CD4-positive, CD25-positive, alpha-beta regulatory T cell (primary cell): ENCODE measurements around the gene RTN4RL1. TPM values are rescaled to one million over a fixed set of nuclear protein-coding genes. Genes with fewer than 3 reads are reported as not detected.

Experiments
- ATAC-seq, 2 donors: fragments of 150-1000 bp; cut with Tn5 transposase; one replicate each; pipeline ENCODE4 v1.10.0; 2021; ENCODE audit warnings: low read depth in 2 of 2, moderate number of reproducible peaks in 2 of 2, moderate library complexity in 1 of 2
- DNase-seq, 3 donors: peaks; one replicate each; pipeline versions ENCODE4 v3.0.0 to v3.0.0-alpha.2; 2012 to 2022; ENCODE audit warnings: mixed read lengths in 1 of 3
- H3K27ac ChIP-seq: one replicate; pipeline ENCODE4 v1.7.0; 2013; ENCODE audit warnings: mild to moderate bottlenecking, low read length; ENCODE audit not compliant: insufficient read depth, poor library complexity, severe bottlenecking
- H3K27me3 ChIP-seq: one replicate; pipeline ENCODE4 v1.7.0; 2013; ENCODE audit warnings: low read length; ENCODE audit not compliant: control insufficient read depth, insufficient read depth
- H3K36me3 ChIP-seq: one replicate; pipeline ENCODE4 v1.7.0; 2013; ENCODE audit warnings: mild to moderate bottlenecking, low read length, moderate library complexity; ENCODE audit not compliant: control insufficient read depth, insufficient read depth
- H3K4me1 ChIP-seq: 2 replicates; pipeline ENCODE4 v1.7.0; 2013; ENCODE audit warnings: mild to moderate bottlenecking, low read length; ENCODE audit not compliant: insufficient read depth, control insufficient read depth, poor library complexity, severe bottlenecking
- H3K4me3 ChIP-seq: one replicate; pipeline ENCODE4 v1.7.0; 2013; ENCODE audit warnings: low read depth, mild to moderate bottlenecking, low read length, moderate library complexity
- H3K9me3 ChIP-seq, 2 experiments: 1 replicate in 1 of 2; 2 replicates in 1 of 2; pipeline ENCODE4 v1.7.0; 2013; ENCODE audit warnings: low read length in 2 of 2, mild to moderate bottlenecking in 1 of 2, moderate library complexity in 1 of 2; ENCODE audit not compliant: control insufficient read depth in 2 of 2
- H3K27ac Mint-ChIP-seq, 3 donors: one replicate each; pipeline ENCODE4 v1.8.0; 2020 to 2022; ENCODE audit warnings: mild to moderate bottlenecking in 3 of 3, mixed read lengths in 3 of 3, moderate library complexity in 2 of 3
- H3K27me3 Mint-ChIP-seq: one replicate; pipeline ENCODE4 v1.8.0; 2022; ENCODE audit warnings: mild to moderate bottlenecking, mixed read lengths
- H3K36me3 Mint-ChIP-seq: one replicate; pipeline ENCODE4 v1.8.0; 2020; ENCODE audit warnings: mixed read lengths
- H3K4me1 Mint-ChIP-seq, 4 donors: one replicate each; pipeline ENCODE4 v1.8.0; 2020 to 2022; ENCODE audit warnings: mixed read lengths in 4 of 4, mild to moderate bottlenecking in 1 of 4
- H3K4me3 Mint-ChIP-seq, 4 donors: one replicate each; pipeline ENCODE4 v1.8.0; 2020 to 2022; ENCODE audit warnings: mild to moderate bottlenecking in 4 of 4, mixed read lengths in 4 of 4, moderate library complexity in 3 of 4
- H3K9me3 Mint-ChIP-seq, 7 donors: one replicate each; pipeline ENCODE4 v1.8.0; 2020 to 2022; ENCODE audit warnings: mixed read lengths in 7 of 7, mild to moderate bottlenecking in 3 of 7, moderate library complexity in 2 of 7
- polyA plus RNA-seq, 4 donors: library from polyadenylated mRNA; unstranded; fragments of 300-500 nt; fragmentation: Illumina TruSeq; gene quantifications; one replicate each; pipeline ENCODE4 v1.2.3, GENCODE V29; 2021
- total RNA-seq: library from RNA; stranded (reverse); gene quantifications from one replicate; pipeline ENCODE4 v1.2.3, GENCODE V29; 2022

The RTN4RL1 gene, protein sequence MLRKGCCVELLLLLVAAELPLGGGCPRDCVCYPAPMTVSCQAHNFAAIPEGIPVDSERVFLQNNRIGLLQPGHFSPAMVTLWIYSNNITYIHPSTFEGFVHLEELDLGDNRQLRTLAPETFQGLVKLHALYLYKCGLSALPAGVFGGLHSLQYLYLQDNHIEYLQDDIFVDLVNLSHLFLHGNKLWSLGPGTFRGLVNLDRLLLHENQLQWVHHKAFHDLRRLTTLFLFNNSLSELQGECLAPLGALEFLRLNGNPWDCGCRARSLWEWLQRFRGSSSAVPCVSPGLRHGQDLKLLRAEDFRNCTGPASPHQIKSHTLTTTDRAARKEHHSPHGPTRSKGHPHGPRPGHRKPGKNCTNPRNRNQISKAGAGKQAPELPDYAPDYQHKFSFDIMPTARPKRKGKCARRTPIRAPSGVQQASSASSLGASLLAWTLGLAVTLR
- total RNA-seq (0.35 TPM), polyA plus RNA-seq (under 1 TPM in 2 of 4 donors, not detected in 2; 0.14 to 0.28 TPM)

- Mint-ChIP-seq H3K4me3 (peak within 1 kb of the TSS; percentile 81 to 92 (median 86)), H3K9me3 (no peaks in the 10 kb centered on the region), H3K4me1 (peaks cover 0 to 19% (median 4%) of the 10 kb centered on the region in 4 donors), H3K36me3 (no peaks in the 10 kb centered on the region), H3K27ac (peak within 1 kb of the TSS in 1 of 3 donors; percentile 38), H3K27me3 (peaks cover 73% of the 10 kb centered on the region)
- DNase-seq, result peak; percentile 61 to 86 (median 67)
- ATAC-seq, result peak; percentile 37 to 50
- Histone ChIP-seq H3K9me3 (no peaks in the 10 kb centered on the region), H3K4me1 (peaks cover 40% of the 10 kb centered on the region), H3K4me3 (no peak within 1 kb of the TSS), H3K36me3 (no peaks in the 10 kb centered on the region), H3K27ac (no peak within 1 kb of the TSS), H3K27me3 (peaks cover 7% of the 10 kb centered on the region)
Observed at GRCh38 chr17:2025220-2025621, at the start of gene RTN4RL1. Gene RTN4RL1, minus strand, starts transcription at chr17:2025334. Its CDS starts 469 bp downstream, at chr17:2024865.

DNA sequence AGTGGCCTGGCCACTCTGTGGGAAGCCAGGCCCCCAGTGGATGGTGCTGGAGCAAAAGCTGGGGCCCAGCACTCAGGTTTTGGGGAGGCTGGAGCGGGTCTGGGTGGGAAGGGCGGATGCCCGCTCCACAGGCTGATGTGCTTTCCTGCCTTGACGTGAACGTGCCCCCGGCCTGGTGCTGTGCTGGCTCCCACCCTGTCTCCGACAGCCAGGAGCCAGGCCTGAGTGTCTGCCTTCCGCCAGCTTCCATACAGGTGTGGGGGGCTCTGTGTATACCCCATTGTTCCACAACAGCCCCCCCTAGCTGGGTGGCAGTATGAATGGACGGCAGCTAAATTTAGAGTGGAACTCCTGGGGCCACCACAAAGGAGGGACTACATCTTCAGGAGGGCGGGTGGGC, 49.8 kb upstream of the RTN4RL1 start:
- no peak overlapping the region for H3K4me3 ChIP-seq
- DNase-seq (no peak), ATAC-seq (no peak)
- peaks cover 39% of the 10 kb centered on the region for H3K36me3 ChIP-seq
- H3K4me1 ChIP-seq, result peaks cover 13% of the 10 kb centered on the region
- H3K27ac Mint-ChIP-seq, result no peak overlapping the region
- no peak overlapping the region for H3K4me3 Mint-ChIP-seq
- no peaks in the 10 kb centered on the region for H3K27me3 ChIP-seq
- H3K9me3 Mint-ChIP-seq, result no peaks in the 10 kb centered on the region
- peaks cover 55% of the 10 kb centered on the region for H3K36me3 Mint-ChIP-seq
- no peaks in the 10 kb centered on the region for H3K9me3 ChIP-seq
- H3K4me1 Mint-ChIP-seq, result peaks cover 0 to 15% (median 11%) of the 10 kb centered on the region in 4 donors
- H3K27me3 Mint-ChIP-seq, result peaks cover 11% of the 10 kb centered on the region
- no peak overlapping the region for H3K27ac ChIP-seq

GRCh38 chr17:2071455-2072281, 46.5 kb upstream of the RTN4RL1 start:
- Mint-ChIP-seq H3K4me3 (peak overlapping the region in 1 of 4 donors; percentile 65), H3K9me3 (no peaks in the 10 kb centered on the region), H3K36me3 (peaks cover 55% of the 10 kb centered on the region), H3K27me3 (peaks cover 11% of the 10 kb centered on the region), H3K27ac (no peak overlapping the region), H3K4me1 (peaks cover 0 to 22% (median 11%) of the 10 kb centered on the region in 4 donors)
- H3K4me3 ChIP-seq, result no peak overlapping the region
- no peaks in the 10 kb centered on the region for H3K27me3 ChIP-seq
- DNase-seq, result no peak
- peaks cover 15% of the 10 kb centered on the region for H3K4me1 ChIP-seq
- ATAC-seq, result no peak
- no peak overlapping the region for H3K27ac ChIP-seq
- no peaks in the 10 kb centered on the region for H3K9me3 ChIP-seq
- H3K36me3 ChIP-seq, result peaks cover 39% of the 10 kb centered on the region

DNA sequence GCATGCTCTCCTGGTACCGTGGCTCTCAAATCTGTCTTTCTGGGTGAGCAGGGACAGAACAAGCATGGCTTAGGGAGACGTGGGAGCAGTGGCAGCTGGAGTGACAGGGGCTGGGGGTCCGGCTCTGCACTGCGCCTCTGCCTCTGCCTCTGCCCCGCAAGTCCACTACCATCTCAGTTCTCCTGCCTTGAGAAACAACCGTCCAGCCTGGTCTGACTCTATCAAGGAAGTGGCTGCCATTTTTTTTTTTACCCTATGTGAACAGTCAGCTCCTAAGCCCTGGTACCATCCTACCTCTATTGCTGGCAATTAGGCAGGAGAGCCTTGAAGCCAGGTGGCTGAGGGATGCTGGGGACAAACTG, 45.9 kb upstream of the RTN4RL1 start:
- H3K36me3 Mint-ChIP-seq, result peaks cover 54% of the 10 kb centered on the region
- Histone ChIP-seq H3K4me3 (no peak overlapping the region), H3K27me3 (no peaks in the 10 kb centered on the region), H3K27ac (no peak overlapping the region), H3K4me1 (peaks cover 15% of the 10 kb centered on the region), H3K36me3 (peaks cover 41% of the 10 kb centered on the region), H3K9me3 (no peaks in the 10 kb centered on the region)
- ATAC-seq (no peak), DNase-seq (no peak)
- H3K9me3 Mint-ChIP-seq, result no peaks in the 10 kb centered on the region
- H3K4me3 Mint-ChIP-seq, result peak overlapping the region in 1 of 4 donors; percentile 65
- H3K4me1 Mint-ChIP-seq, result peaks cover 0 to 22% (median 11%) of the 10 kb centered on the region in 4 donors
- H3K27ac Mint-ChIP-seq, result peak overlapping the region in 1 of 3 donors; percentile 90
- H3K27me3 Mint-ChIP-seq, result peaks cover 11% of the 10 kb centered on the region

DNA sequence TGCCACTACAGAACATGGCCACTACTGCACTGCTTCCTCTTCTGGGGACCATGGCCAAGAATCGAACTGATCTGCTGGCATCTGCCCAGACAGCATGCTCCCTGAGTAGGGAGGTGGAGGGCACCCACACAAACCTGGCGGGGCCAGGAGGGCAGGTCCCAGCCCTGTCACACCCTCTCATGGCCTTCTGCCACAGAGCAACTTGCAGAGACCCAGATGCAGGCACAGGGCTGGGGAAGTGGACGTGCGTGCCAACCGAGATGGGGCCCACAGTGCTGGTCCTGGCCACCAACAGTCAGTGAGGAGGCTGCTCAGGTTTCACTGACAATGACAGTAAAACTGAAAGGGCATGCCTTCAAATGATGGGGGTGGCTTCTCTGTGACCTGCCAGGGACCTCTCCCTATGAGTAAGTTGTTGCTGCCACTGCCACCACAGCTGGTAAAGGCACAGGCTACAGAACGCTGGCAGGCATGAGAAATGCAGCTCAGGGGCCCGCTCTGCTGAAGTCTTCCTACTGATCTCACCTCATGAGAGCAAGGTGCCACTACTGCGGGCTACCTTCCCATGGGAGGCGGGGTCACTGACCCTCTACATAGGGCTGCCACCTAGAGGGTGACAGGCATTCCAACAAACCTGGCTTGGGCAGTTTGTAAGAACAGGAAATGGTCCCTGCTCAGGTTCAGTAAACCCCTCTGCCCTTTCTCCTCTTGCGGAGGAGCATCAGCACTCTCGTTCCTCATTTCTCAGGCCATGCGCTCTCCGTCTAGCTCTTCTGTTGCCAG, 45.3 kb upstream of the RTN4RL1 start:
- H3K27ac ChIP-seq, result no peak overlapping the region
- H3K4me1 Mint-ChIP-seq, result peaks cover 0 to 21% (median 11%) of the 10 kb centered on the region in 4 donors
- peaks cover 59% of the 10 kb centered on the region for H3K36me3 Mint-ChIP-seq
- peak; percentile 84 for ATAC-seq
- H3K27me3 ChIP-seq, result no peaks in the 10 kb centered on the region
- H3K4me3 ChIP-seq, result no peak overlapping the region
- peak in 2 of 3 donors; percentile 31 to 90 for DNase-seq
- H3K27ac Mint-ChIP-seq, result peak overlapping the region; percentile 47 to 90 (median 55)
- peaks cover 47% of the 10 kb centered on the region for H3K36me3 ChIP-seq
- peaks cover 15% of the 10 kb centered on the region for H3K4me1 ChIP-seq
- no peaks in the 10 kb centered on the region for H3K9me3 ChIP-seq
- H3K4me3 Mint-ChIP-seq, result peak overlapping the region in 2 of 4 donors; percentile 41 to 65
- H3K9me3 Mint-ChIP-seq, result no peaks in the 10 kb centered on the region
- peaks cover 11% of the 10 kb centered on the region for H3K27me3 Mint-ChIP-seq

DNA sequence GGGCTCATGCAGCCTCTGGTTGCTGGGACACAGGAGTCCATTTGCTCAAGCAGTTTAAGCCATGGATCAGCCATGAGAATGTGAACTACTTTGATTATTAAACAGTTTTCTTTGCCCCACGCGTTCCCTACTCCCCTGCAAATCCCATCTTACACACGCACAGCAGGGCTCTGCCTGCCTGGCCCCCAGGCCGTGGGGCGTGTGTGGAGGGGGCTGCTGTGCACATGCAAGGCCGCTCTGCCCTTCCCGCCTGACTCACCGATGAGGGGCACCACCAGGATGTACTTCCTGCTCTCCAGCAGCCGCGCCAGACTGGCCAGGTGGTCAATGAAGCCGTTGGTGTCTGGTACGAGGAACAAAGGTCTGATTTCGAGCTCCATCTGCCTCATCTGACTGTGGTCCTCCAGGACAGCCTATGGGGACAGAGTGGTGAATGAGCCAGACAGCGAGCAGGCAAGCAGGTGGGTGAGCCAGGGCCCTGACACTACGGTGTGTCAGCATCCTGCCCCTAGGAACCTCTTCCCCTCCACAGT, 43.5 kb upstream of the RTN4RL1 start:
- H3K4me1 Mint-ChIP-seq, result peaks cover 0 to 23% (median 11%) of the 10 kb centered on the region in 4 donors
- peaks cover 6% of the 10 kb centered on the region for H3K27me3 Mint-ChIP-seq
- peaks cover 0 to 1% (median 0%) of the 10 kb centered on the region in 7 donors for H3K9me3 Mint-ChIP-seq
- Histone ChIP-seq H3K4me1 (peaks cover 15% of the 10 kb centered on the region), H3K9me3 (no peaks in the 10 kb centered on the region), H3K36me3 (peaks cover 62% of the 10 kb centered on the region), H3K27ac (no peak overlapping the region), H3K27me3 (no peaks in the 10 kb centered on the region), H3K4me3 (no peak overlapping the region)
- H3K27ac Mint-ChIP-seq, result peak overlapping the region in 1 of 3 donors; percentile 42
- DNase-seq (no peak), ATAC-seq (no peak)
- peaks cover 70% of the 10 kb centered on the region for H3K36me3 Mint-ChIP-seq
- H3K4me3 Mint-ChIP-seq, result no peak overlapping the region

- no peak for ATAC-seq
- Mint-ChIP-seq H3K4me3 (no peak overlapping the region), H3K4me1 (peaks cover 0 to 23% (median 11%) of the 10 kb centered on the region in 4 donors), H3K27me3 (peaks cover 6% of the 10 kb centered on the region), H3K27ac (peak overlapping the region in 1 of 3 donors; percentile 63), H3K9me3 (peaks cover 0 to 1% (median 0%) of the 10 kb centered on the region in 7 donors), H3K36me3 (peaks cover 73% of the 10 kb centered on the region)
- H3K4me3 ChIP-seq, result no peak overlapping the region
- H3K36me3 ChIP-seq, result peaks cover 67% of the 10 kb centered on the region
- H3K27ac ChIP-seq, result no peak overlapping the region
- no peaks in the 10 kb centered on the region for H3K9me3 ChIP-seq
- peaks cover 15% of the 10 kb centered on the region for H3K4me1 ChIP-seq
- DNase-seq, result no peak
- no peaks in the 10 kb centered on the region for H3K27me3 ChIP-seq
Observed at GRCh38 chr17:2068031-2068518, 42.9 kb upstream of the RTN4RL1 start.
